ENCODE measurements around the gene NAA80.

DNA sequence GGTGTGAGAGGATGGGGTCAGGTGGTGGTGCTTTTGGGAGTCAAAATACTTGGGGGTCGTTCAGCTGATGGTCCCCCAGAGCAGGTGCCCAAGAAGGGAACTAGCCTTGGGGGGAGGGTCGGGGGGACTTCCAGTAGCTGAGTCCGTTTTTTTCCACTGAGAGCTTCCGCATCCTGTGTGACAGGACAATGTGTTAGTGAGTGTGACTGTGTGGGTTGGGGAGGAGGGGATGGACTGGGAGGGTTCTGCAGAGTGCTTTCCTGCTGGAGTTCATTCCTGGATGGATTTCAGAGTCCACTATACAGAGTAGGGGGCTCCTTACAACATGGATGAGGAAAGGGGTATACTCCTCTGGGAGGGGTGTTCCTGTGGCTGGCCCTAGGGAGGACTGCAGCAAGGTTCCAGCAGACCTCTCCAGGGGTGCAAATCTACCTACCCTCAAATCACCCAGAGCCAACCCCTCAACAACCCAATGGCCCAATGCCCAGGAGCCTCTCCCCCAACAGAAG lies 23.9 kb upstream of the NAA80 start:
- TF ChIP-seq, protein P1, sequence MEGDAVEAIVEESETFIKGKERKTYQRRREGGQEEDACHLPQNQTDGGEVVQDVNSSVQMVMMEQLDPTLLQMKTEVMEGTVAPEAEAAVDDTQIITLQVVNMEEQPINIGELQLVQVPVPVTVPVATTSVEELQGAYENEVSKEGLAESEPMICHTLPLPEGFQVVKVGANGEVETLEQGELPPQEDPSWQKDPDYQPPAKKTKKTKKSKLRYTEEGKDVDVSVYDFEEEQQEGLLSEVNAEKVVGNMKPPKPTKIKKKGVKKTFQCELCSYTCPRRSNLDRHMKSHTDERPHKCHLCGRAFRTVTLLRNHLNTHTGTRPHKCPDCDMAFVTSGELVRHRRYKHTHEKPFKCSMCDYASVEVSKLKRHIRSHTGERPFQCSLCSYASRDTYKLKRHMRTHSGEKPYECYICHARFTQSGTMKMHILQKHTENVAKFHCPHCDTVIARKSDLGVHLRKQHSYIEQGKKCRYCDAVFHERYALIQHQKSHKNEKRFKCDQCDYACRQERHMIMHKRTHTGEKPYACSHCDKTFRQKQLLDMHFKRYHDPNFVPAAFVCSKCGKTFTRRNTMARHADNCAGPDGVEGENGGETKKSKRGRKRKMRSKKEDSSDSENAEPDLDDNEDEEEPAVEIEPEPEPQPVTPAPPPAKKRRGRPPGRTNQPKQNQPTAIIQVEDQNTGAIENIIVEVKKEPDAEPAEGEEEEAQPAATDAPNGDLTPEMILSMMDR (IDR thresholded peaks at IDR 0.05) = no peak
- TF ChIP-seq EZH2 (IDR thresholded peaks at IDR 0.05) = no peak
- TF ChIP-seq EZH2phosphoT487 (IDR thresholded peaks at IDR 0.05) = no peak
